Measurements from ENCODE around the gene SSMEM1.
"Not testable (repeated sequence)": the region's sequence is repeated elsewhere in the genome, so short reads cannot be mapped to it uniquely, and the experiment has no call there.

Gene SSMEM1

GRCh38 chr7:130207642-130208041, at the start of gene SSMEM1:
Gene SSMEM1, plus strand, starts transcription at chr7:130207860. Its CDS starts 51 bp downstream, at chr7:130207911.
- peak; percentile 89 for DNase-seq

GRCh38 chr7:130160023-130160422, 47.6 kb upstream of the SSMEM1 start:
- DNase-seq, result no peak

DNA sequence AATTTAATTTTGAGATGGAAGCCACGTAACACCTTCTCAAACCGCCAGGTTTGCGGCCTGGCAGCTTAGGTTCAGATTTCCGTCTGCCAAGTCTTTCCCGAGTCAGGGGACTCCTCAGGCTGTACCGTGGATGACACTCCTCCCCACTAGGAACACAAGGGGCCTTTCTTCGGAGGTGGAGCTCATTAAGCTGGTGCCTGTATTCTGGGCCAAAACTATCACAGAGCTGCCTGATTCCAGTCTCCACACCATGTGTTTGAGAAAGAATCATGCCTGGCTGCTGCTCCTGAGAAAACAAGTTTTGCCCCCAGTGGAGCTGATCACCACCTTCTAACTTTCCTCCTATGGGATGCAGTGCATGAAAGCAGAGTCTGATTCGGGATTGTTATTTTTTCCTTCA, 47.2 kb upstream of the SSMEM1 start:
- DNase-seq, result no peak

GRCh38 chr7:130162196-130162595, 45.5 kb upstream of the SSMEM1 start:
- DNase-seq, result no peak

DNA sequence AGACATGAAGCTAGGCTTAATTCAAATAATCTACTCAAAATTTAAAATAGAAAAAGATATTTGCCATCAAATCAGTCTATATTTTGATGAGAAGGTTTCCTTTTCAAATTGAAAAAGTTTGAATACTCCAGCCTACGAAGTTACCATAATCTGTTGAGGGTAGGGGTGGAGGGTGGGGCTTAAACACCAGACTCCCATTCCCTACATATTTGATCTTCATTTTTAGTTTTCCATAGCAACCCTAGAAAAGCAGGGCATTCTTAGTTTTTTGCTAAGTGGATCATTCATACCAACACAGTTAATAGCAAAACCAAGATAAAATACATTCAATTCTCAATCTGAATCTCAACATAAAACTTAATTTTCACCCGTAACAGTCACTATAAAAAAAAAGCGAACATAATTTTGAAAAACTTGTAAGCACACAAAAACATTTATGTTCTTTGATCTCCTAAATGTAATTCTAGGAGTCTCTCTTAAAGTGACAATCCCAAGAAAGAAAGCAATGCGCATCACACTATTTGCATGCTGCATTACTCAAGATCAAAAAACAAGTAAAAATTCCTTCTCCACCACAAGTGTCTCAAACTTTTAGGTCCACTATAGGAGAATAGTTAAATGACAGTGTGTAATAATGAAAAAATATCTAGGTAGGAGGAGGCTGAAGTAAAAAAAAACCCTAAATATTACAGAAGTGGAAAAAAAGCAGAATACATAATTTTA, 33.3 kb upstream of the SSMEM1 start:
- DNase-seq, result no peak

- DNase-seq, result no peak
These were observed 29.4 kb upstream of the SSMEM1 start for GRCh38 chr7:130178251-130178650.

- DNase-seq, result no peak
These were observed 28.0 kb upstream of the SSMEM1 start for GRCh38 chr7:130179631-130180030.

GRCh38 chr7:130180571-130181262, 26.9 kb upstream of the SSMEM1 start:
- DNase-seq, result peak; percentile 87

DNA sequence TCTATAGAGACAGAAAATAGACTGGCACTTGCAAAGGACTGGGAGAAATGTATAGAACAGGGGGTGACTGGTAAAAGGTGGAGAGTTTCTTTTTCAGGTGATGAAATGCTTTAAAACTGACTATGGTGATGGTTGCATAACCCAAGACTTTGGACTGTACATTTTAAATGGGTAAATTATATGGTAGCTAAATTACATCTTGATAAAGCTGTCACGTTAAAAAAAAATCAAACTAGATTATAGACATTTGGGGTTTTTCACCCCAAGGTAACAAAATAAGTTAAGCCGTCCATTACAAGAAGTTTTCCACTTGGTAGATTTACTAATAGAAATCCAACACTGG, 26.4 kb upstream of the SSMEM1 start:
- no peak for DNase-seq

DNA sequence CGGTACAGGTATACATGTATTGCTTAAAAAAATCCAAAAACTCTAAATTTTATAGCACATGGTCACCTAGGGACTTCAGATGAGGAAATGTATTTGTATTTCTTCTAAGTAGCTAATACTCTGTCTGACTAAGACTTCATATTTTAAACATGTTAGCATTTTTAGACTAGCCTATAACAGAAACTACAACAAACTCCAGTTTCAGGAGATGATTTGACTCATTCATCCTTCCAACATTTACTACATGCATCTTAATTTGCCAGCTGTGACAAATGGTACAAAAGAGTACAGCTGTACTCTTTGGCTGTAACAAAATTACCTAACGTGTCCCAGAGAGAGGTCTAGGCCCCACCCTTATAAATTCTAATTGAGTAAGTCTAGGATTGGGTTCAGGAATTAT, 24.7 kb upstream of the SSMEM1 start:
- peak; percentile 21 for DNase-seq

GRCh38 chr7:130184349-130184748, 23.3 kb upstream of the SSMEM1 start:
- DNase-seq, result not testable (repeated sequence)

GRCh38 chr7:130187360-130187759, 20.3 kb upstream of the SSMEM1 start:
- DNase-seq, result no peak

GRCh38 chr7:130189343-130189742, 18.3 kb upstream of the SSMEM1 start:
- peak; percentile 25 for DNase-seq

DNA sequence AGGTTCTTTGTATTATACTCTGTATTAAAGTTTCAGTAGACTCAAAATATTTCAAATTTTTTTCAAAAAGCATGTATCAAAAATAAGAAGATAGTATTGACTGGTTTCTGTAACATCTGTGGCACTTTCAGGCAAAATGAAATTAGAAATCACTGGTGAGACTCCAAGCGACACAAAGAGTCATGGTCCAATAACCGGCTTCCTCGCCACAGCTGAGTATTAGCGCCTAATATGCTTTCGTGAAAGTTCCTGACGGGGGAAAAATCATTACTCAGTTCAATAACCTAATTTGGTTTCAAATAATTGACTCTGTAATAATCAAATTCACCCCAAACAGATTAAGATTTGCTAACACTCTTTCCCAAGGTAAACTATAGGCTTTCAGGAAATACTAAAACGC, 15.9 kb upstream of the SSMEM1 start:
- no peak for DNase-seq

DNA sequence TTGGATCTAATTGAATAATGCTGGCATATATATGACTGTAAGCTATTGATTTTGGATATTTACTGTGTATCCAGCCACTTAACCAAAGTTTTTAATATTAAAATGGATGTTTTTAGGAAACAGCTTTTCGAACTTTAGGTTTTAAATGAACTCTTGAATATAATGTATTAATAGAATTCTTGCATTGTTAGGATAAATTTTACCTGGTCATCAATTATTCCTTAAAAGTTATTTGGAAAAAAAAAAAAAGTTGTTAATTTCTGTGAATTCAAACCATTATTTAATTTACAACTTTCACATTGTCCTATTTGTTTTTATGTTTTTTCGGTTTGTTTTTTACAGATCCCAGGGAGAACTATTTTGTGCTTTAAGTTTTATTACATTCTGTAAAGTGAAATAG, 12.3 kb upstream of the SSMEM1 start:
- DNase-seq, result no peak

DNA sequence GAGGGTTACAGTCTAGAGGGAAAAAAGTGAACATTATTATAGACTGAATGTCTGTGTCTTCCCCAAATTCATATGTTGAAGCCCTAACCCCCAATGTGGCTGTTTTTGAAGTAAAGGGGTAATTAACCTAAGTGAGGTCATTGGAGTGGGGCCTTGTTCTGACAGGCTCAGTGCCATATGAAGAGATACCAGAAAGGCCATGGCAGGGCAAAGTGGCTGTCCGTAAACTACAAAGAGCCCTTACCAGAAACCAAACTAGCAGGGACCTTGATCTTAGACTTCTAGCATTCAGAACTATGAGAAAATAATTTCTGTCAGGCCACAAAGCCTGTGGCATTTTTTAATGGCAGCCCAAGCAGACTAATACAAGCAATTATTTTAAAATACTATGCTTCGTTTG, 11.2 kb upstream of the SSMEM1 start:
- no peak for DNase-seq

DNA sequence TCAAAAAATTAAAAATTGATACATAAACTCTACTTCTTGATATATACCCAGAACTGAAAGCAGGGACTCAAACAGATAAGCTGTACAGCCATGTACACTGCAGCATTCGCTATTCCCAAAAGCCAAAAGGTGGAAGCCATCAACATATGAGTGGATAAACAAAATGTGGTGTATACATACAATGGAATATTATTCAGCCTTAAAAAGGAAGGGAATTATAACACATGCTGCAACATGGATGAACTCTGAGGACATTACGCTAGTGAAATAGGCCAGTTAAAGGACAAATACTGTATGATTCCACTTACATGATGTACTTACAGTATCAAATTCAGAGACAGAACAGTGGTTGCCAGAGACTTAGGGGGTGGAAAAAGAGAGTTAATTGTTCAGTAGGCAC, 10.6 kb upstream of the SSMEM1 start:
- no peak for DNase-seq

GRCh38 chr7:130201796-130202195, 5.9 kb upstream of the SSMEM1 start:
- DNase-seq, result no peak

GRCh38 chr7:130205084-130205947, 2.3 kb upstream of the SSMEM1 start, which contains the start of gene TMEM209:
Gene TMEM209, minus strand, starts transcription at chr7:130205406. Its CDS starts 31 bp downstream, at chr7:130205375.
- peak; percentile 97 for DNase-seq

- no peak for DNase-seq
These were observed 627 bp upstream of the SSMEM1 start for GRCh38 chr7:130207033-130207432.

DNA sequence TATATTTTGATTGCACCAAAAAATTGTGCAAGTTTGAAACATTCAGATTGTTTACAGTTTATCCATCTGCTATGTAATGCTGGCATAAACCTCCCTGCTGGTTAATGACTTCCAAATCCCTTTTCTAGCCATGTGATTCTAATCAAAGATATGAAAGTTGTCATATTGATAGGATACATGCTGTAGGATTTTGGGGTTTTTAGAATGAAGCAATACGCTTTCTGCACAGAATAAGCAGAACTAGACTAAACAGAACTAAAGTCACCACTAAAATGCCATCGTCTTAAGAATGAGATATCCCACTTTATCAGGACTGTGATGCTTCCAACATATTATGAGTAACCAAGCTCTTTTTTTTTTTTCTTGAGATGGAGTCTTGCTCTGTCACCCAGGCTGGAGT, 856 bp downstream of the SSMEM1 start:
- peak; percentile 47 for DNase-seq

- peak; percentile 34 for DNase-seq
These were observed 2.7 kb downstream of the SSMEM1 start for GRCh38 chr7:130210181-130210935.

GRCh38 chr7:130213828-130214227, 6.2 kb downstream of the SSMEM1 start:
- DNase-seq, result no peak

Data from HCEC 1CT (cell line).